Esophagus squamous epithelium (tissue), 5 donors: Measurements from ENCODE around the gene NR2F1-AS1. TPM values are rescaled to one million over a fixed set of nuclear protein-coding genes. Genes with fewer than 3 reads are reported as not detected.
"Not testable (repeated sequence)": the region's sequence is repeated elsewhere in the genome, so short reads cannot be mapped to it uniquely, and the experiment has no call there.

Experiments
- DNase-seq: peaks from one replicate; lab custom pipeline; 2025; lab: John Stamatoyannopoulos, UW
- H3K27ac ChIP-seq, 4 donors: fragments of 200-600 bp; sonication (generic); one replicate each; pipeline ENCODE4 v1.5.1; 2016 to 2019; ENCODE audit warnings: mild to moderate bottlenecking in 1 of 4
- H3K27me3 ChIP-seq, 4 donors: fragments of 200-600 bp; sonication (generic); 1 replicate in 3 of 4; 2 replicates in 1 of 4; pipeline versions ENCODE4 v1.5.1 to v1.6.0; 2017 to 2021; ENCODE audit warnings: antibody characterized with exemption in 1 of 4
- H3K36me3 ChIP-seq, 3 donors: fragments of 200-600 bp; sonication (generic); one replicate each; pipeline ENCODE4 v1.5.1; 2016 to 2019
- H3K4me1 ChIP-seq, 3 donors: fragments of 200-600 bp; sonication (generic); one replicate each; pipeline ENCODE4 v1.5.1; 2017 to 2019
- H3K4me3 ChIP-seq, 4 donors: fragments of 200-600 bp; sonication (generic); 1 replicate in 3 of 4; 2 replicates in 1 of 4; pipeline ENCODE4 v1.5.1; 2016 to 2019; ENCODE audit warnings: mild to moderate bottlenecking in 2 of 4, moderate library complexity in 1 of 4
- H3K9me3 ChIP-seq, 3 donors: fragments of 200-600 bp; sonication (generic); one replicate each; pipeline ENCODE4 v1.5.1; 2016 to 2019
- POLR2A ChIP-seq, 4 donors: fragments of 450-650 bp; IDR thresholded peaks; one replicate each; pipeline ENCODE4 v1.6.1; 2017; ENCODE audit warnings: antibody characterized with exemption in 4 of 4, mild to moderate bottlenecking in 4 of 4, moderate library complexity in 3 of 4
- WGBS, 2 donors: methylation state at CpG; one replicate each; pipeline ENCODE4 v1.1.5; 2018; 5-methylcytosine and 5-hydroxymethylcytosine counted together
- intact Hi-C: fragments of 100-400 bp; cut with DNase I; formaldehyde crosslinking; loops from one replicate; pipeline ENCODE4 v1.15.0; 2022
- total RNA-seq, 4 donors: library from RNA; depleted of rRNA; stranded (reverse); fragments of >200 nt; gene quantifications; one replicate each; pipeline ENCODE4 v1.1.0, GENCODE V29; 2016
- TF ChIP-seq, protein P1 (sequence below), 6 experiments: fragments of 450-650 bp in 4 of 6; fragments of 200-600 bp in 2 of 6; sonication (generic) in 2 of 6; IDR thresholded peaks; one replicate each; pipeline ENCODE4 v1.5.1; 2016 to 2019; ENCODE audit warnings: antibody characterized with exemption in 6 of 6, mild to moderate bottlenecking in 4 of 6, moderate library complexity in 4 of 6
- donor health status: DM: yes; HTN: yes; CAD: no.

Gene NR2F1-AS1
- total RNA-seq, 4 donors from 2014 or later: 0.49 to 11.3 (median 1.5) TPM

GRCh38 chr5:93394301-93394700 is 186.7 kb downstream of the NR2F1-AS1 start:
- H3K27me3 ChIP-seq: no peaks in the 10 kb centered on the region
- no peaks in the 10 kb centered on the region for H3K36me3 ChIP-seq
- H3K9me3 ChIP-seq: no peaks in the 10 kb centered on the region
- no peak overlapping the region for H3K27ac ChIP-seq
- H3K4me1 ChIP-seq: no peaks in the 10 kb centered on the region
- no peak for DNase-seq
- intact Hi-C loops: no loop called here
- H3K4me3 ChIP-seq: no peak overlapping the region
- no peak for TF ChIP-seq POLR2A (IDR thresholded peaks at IDR 0.05)
- TF ChIP-seq, protein P1, sequence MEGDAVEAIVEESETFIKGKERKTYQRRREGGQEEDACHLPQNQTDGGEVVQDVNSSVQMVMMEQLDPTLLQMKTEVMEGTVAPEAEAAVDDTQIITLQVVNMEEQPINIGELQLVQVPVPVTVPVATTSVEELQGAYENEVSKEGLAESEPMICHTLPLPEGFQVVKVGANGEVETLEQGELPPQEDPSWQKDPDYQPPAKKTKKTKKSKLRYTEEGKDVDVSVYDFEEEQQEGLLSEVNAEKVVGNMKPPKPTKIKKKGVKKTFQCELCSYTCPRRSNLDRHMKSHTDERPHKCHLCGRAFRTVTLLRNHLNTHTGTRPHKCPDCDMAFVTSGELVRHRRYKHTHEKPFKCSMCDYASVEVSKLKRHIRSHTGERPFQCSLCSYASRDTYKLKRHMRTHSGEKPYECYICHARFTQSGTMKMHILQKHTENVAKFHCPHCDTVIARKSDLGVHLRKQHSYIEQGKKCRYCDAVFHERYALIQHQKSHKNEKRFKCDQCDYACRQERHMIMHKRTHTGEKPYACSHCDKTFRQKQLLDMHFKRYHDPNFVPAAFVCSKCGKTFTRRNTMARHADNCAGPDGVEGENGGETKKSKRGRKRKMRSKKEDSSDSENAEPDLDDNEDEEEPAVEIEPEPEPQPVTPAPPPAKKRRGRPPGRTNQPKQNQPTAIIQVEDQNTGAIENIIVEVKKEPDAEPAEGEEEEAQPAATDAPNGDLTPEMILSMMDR (IDR thresholded peaks at IDR 0.05): no peak
- WGBS, 2 donors: 73% methylated on average over 2 of the region's 2 CpGs; no CpG with 5 or more reads in 1 of the 2 donors

- intact Hi-C loops: not testable (repeated sequence)
Measured at GRCh38 chr5:93391169-93391568, 189.8 kb downstream of the NR2F1-AS1 start.

DNA sequence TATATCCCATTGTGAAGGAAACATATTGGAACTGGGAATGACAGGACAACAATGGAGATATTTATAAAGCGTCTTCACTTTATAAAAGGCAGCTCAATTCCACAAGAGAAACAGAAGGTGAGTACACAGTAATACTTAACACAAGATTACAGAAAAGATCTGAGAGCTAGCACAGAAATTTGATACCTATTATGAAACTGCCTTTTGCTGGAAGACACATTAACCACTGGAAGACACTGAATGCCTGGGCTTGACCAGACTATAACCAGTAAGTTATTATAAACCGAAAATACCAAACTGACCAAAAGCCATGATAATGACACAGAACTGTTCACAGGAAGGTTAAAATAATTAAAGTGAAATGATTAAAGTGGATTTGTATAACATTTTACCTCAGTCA is 195.4 kb downstream of the NR2F1-AS1 start:
- no peak overlapping the region for H3K27ac ChIP-seq
- no peaks in the 10 kb centered on the region for H3K4me1 ChIP-seq
- WGBS, 2 donors: 62 to 81% methylated on average over 2 of the region's 2 CpGs
- no peaks in the 10 kb centered on the region for H3K36me3 ChIP-seq
- H3K4me3 ChIP-seq: no peak overlapping the region
- intact Hi-C loops: no loop called here
- TF ChIP-seq POLR2A (IDR thresholded peaks at IDR 0.05): no peak
- H3K9me3 ChIP-seq: no peaks in the 10 kb centered on the region
- H3K27me3 ChIP-seq: no peaks in the 10 kb centered on the region
- DNase-seq: no peak

More at GRCh38 chr5:93391169-93391568, 189.8 kb downstream of the NR2F1-AS1 start:
- H3K27ac ChIP-seq, DNase-seq, H3K4me3 ChIP-seq, H3K9me3 ChIP-seq, H3K27me3 ChIP-seq, H3K4me1 ChIP-seq, H3K36me3 ChIP-seq: not testable (repeated sequence)
- WGBS, 2 donors: 89 to 92% methylated on average over 2 of the region's 2 CpGs

GRCh38 chr5:93384995-93385394 is 196.0 kb downstream of the NR2F1-AS1 start:
- Histone ChIP-seq H3K27ac (no peak overlapping the region), H3K4me1 (no peaks in the 10 kb centered on the region), H3K27me3 (no peaks in the 10 kb centered on the region), H3K4me3 (no peak overlapping the region), H3K9me3 (no peaks in the 10 kb centered on the region), H3K36me3 (no peaks in the 10 kb centered on the region)
- no peak for DNase-seq
- WGBS, 2 donors: 80 to 81% methylated on average over 2 to 3 of the region's 3 CpGs
- TF ChIP-seq, protein P1 (IDR thresholded peaks at IDR 0.05): no peak
- TF ChIP-seq POLR2A (IDR thresholded peaks at IDR 0.05): no peak
- intact Hi-C loops: no loop called here

DNA sequence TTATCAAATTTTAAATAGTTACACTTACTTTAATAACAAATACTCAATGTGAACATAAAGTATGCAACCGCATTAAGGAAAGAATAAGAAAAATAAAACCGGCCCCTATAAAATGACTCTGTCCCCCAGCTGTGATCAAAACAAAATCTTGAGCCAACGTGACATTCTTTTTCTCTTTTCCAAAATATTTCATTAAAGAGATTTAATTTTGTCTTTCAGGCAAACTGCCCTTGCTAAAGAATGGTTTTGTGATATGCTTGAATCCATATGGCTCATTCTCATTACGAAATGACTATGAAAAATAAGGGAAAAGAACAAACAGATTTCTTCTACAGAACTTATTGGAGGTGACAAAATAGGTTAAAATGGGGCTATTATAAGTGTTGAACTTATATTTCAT is 197.0 kb downstream of the NR2F1-AS1 start:
- no peak overlapping the region for H3K27ac ChIP-seq
- no peak for TF ChIP-seq POLR2A (IDR thresholded peaks at IDR 0.05)
- TF ChIP-seq, protein P1 (IDR thresholded peaks at IDR 0.05): no peak
- H3K4me1 ChIP-seq: no peaks in the 10 kb centered on the region
- intact Hi-C loops: no loop called here
- no peaks in the 10 kb centered on the region for H3K36me3 ChIP-seq
- H3K4me3 ChIP-seq: no peak overlapping the region
- 83 to 89% methylated on average over 4 of the region's 4 CpGs for WGBS, 2 donors
- no peaks in the 10 kb centered on the region for H3K9me3 ChIP-seq
- DNase-seq: no peak
- no peaks in the 10 kb centered on the region for H3K27me3 ChIP-seq

DNA sequence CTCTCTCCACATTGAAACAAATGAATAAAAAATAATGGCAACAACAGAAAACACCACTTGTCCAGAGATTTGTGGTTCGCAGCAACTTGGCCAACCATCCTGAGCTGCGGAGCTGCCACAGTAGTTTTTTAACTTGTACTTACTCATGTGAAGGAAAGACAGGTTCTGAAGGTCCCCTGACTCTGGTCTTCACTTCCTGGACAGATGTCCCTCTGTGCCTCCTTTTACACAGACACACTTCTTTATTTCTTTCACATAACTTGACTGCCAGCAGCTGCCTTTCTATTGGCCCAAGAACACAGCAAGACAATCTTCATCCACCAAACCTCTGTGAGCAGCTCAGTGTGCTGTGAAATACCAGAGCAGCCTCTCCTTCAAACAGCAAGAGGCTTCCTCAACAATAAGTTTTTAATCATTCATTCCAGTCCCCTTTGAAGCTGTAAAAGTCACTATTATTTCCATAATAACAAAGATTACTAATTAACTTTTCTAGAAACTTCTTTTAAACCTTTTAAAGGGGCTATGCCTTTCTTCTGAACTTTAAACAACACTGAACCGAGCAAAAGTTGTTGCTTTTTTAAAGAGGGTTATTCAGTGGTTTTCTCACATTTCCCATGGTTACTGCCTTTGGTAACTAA is 198.7 kb downstream of the NR2F1-AS1 start:
- H3K27me3 ChIP-seq: no peaks in the 10 kb centered on the region
- H3K4me1 ChIP-seq: no peaks in the 10 kb centered on the region
- TF ChIP-seq POLR2A (IDR thresholded peaks at IDR 0.05): no peak
- TF ChIP-seq, protein P1 (IDR thresholded peaks at IDR 0.05): no peak
- DNase-seq: no peak
- no peak overlapping the region for H3K27ac ChIP-seq
- no peaks in the 10 kb centered on the region for H3K9me3 ChIP-seq
- 71 to 72% methylated on average over 3 of the region's 3 CpGs for WGBS, 2 donors
- intact Hi-C loops: no loop called here
- H3K4me3 ChIP-seq: no peak overlapping the region
- no peaks in the 10 kb centered on the region for H3K36me3 ChIP-seq
